H1 (cell line): ENCODE measurements around the gene MTERF2. TPM values are rescaled to one million over a fixed set of nuclear protein-coding genes. Genes with fewer than 3 reads are reported as not detected.

Experiments used
- CTCF ChIA-PET: fragments of 300-600 bp; sonication (Branson Sonifier 250); formaldehyde crosslinking; loops from one replicate; lab custom pipeline; 2021; ENCODE audit not compliant: partially characterized antibody; lab: Charles Lee
- POLR2A ChIA-PET: fragments of 300-600 bp; sonication (Branson Sonifier 250); formaldehyde crosslinking; loops from one replicate; lab custom pipeline; 2021; ENCODE audit warnings: inconsistent platforms; ENCODE audit not compliant: partially characterized antibody; lab: Charles Lee
- DNase-seq, 2 experiments: peaks; one replicate each; pipeline versions ENCODE4 v3.0.0 to v3.0.0-alpha.2; 2010 to 2022; ENCODE audit warnings: low spot score in 2 of 2, low read depth in 1 of 2, mixed read lengths in 1 of 2
- FAIRE-seq: peaks from 2 replicates; lab custom pipeline; 2011; peaks lifted over from hg19 to GRCh38; lab: Jason Lieb, UNC
- H2AFZ ChIP-seq: 2 replicates; pipeline ENCODE4 v1.8.1; 2012; ENCODE audit warnings: low read length, inconsistent platforms
- H2AK5ac ChIP-seq: 2 replicates; pipeline ENCODE4 v1.6.1; 2013; ENCODE audit warnings: low read depth, low read length
- H2BK120ac ChIP-seq: replicated peaks from 2 replicates; pipeline ENCODE3; 2013; ENCODE audit warnings: low read depth, low read length, inconsistent platforms
- H2BK12ac ChIP-seq: 2 replicates; pipeline ENCODE4 v1.6.1; 2013; ENCODE audit warnings: low read depth, low read length
- H2BK15ac ChIP-seq: 2 replicates; pipeline ENCODE4 v1.6.1; 2013; ENCODE audit warnings: low read length
- H2BK20ac ChIP-seq: 2 replicates; pipeline ENCODE4 v1.6.1; 2013; ENCODE audit warnings: low read length
- H2BK5ac ChIP-seq: 2 replicates; pipeline ENCODE4 v1.6.1; 2013; ENCODE audit warnings: low read depth, low read length
- H3K14ac ChIP-seq: 2 replicates; pipeline ENCODE4 v1.6.1; 2013; ENCODE audit warnings: inconsistent platforms; ENCODE audit not compliant: insufficient read length
- H3K18ac ChIP-seq: 2 replicates; pipeline ENCODE4 v1.6.1; 2013; ENCODE audit warnings: low read length; ENCODE audit errors: extremely low read depth
- H3K23ac ChIP-seq: 2 replicates; pipeline ENCODE4 v1.6.1; 2013; ENCODE audit warnings: inconsistent platforms; ENCODE audit not compliant: insufficient read length
- H3K23me2 ChIP-seq: 2 replicates; pipeline ENCODE4 v1.6.1; 2013; ENCODE audit warnings: low read depth, low read length
- H3K27ac ChIP-seq: 2 replicates; pipeline ENCODE4 v1.6.1; 2011; ENCODE audit warnings: low read depth, low read length, inconsistent platforms
- H3K27me3 ChIP-seq, 4 experiments: replicated peaks in 1 of 4; 1 replicate in 1 of 4; 2 replicates in 3 of 4; pipeline versions ENCODE4 v1.6.1 to v1.8.1; 2011 to 2013; ENCODE audit warnings: low read length in 3 of 4, mild to moderate bottlenecking in 3 of 4, inconsistent platforms in 2 of 4, mixed read lengths in 2 of 4, moderate library complexity in 1 of 4; ENCODE audit not compliant: control insufficient read depth in 3 of 4, insufficient read depth in 3 of 4; ENCODE audit errors: extremely low read depth in 1 of 4
- H3K36me3 ChIP-seq, 4 experiments: 2 replicates each; pipeline versions ENCODE4 v1.6.1 to v1.8.1; 2011 to 2013; ENCODE audit warnings: mild to moderate bottlenecking in 4 of 4, low read length in 3 of 4, moderate library complexity in 2 of 4, control low read depth in 1 of 4, inconsistent platforms in 1 of 4; ENCODE audit not compliant: insufficient read depth in 4 of 4, control insufficient read depth in 2 of 4
- H3K4ac ChIP-seq: replicated peaks from 2 replicates; pipeline ENCODE3; 2013; ENCODE audit warnings: low read length, low read depth, mixed read lengths, inconsistent platforms; ENCODE audit not compliant: insufficient read length
- H3K4me1 ChIP-seq, 4 experiments: replicated peaks in 1 of 4; 1 replicate in 1 of 4; 2 replicates in 3 of 4; pipeline versions ENCODE4 v1.6.1 to v1.8.1; 2011 to 2013; ENCODE audit warnings: low read length in 3 of 4, inconsistent platforms in 2 of 4, mixed read lengths in 1 of 4; ENCODE audit not compliant: insufficient read depth in 4 of 4, control insufficient read depth in 3 of 4
- H3K4me2 ChIP-seq, 2 experiments: 2 replicates each; pipeline versions ENCODE4 v1.6.1 to v1.8.1; 2011 to 2013; ENCODE audit warnings: low read depth in 2 of 2, low read length in 2 of 2, control low read depth in 1 of 2, inconsistent platforms in 1 of 2, mild to moderate bottlenecking in 1 of 2; ENCODE audit not compliant: insufficient read depth in 1 of 2
- H3K4me3 ChIP-seq, 4 experiments: fragments of 200-600, 300-600 bp in 1 of 4; sonication (generic), shearing (Covaris generic), sonication (Bioruptor Twin) in 1 of 4; 2 replicates each; pipeline versions ENCODE4 v1.5.1 to v1.8.1; 2011 to 2016; ENCODE audit warnings: low read length in 4 of 4, low read depth in 3 of 4, control low read depth in 2 of 4, inconsistent platforms in 2 of 4, mild to moderate bottlenecking in 2 of 4, mixed read lengths in 1 of 4, moderate library complexity in 1 of 4; ENCODE audit not compliant: insufficient read depth in 2 of 4; ENCODE audit errors: extremely low read depth in 1 of 4
- H3K56ac ChIP-seq: replicated peaks from 2 replicates; pipeline ENCODE3; 2013; ENCODE audit warnings: low read depth, mild to moderate bottlenecking, mixed read lengths, low read length, inconsistent platforms; ENCODE audit not compliant: insufficient read length
- H3K79me1 ChIP-seq: 2 replicates; pipeline ENCODE4 v1.6.1; 2013; ENCODE audit warnings: low read depth, low read length, control low read depth
- H3K79me2 ChIP-seq, 2 experiments: 2 replicates each; pipeline versions ENCODE4 v1.6.1 to v1.8.1; 2012 to 2013; ENCODE audit warnings: low read length in 2 of 2, mild to moderate bottlenecking in 2 of 2, inconsistent platforms in 1 of 2; ENCODE audit not compliant: insufficient read depth in 2 of 2, control insufficient read depth in 1 of 2
- H3K9ac ChIP-seq, 4 experiments: replicated peaks in 1 of 4; 1 replicate in 1 of 4; 2 replicates in 3 of 4; pipeline versions ENCODE4 v1.6.1 to v1.8.1; 2011 to 2013; ENCODE audit warnings: low read depth in 3 of 4, low read length in 3 of 4, control low read depth in 2 of 4, mild to moderate bottlenecking in 2 of 4, moderate library complexity in 2 of 4, inconsistent platforms in 1 of 4; ENCODE audit errors: extremely low read depth in 1 of 4
- H3K9me3 ChIP-seq, 2 experiments: 2 replicates each; pipeline versions ENCODE4 v1.6.1 to v1.8.1; 2012 to 2013; ENCODE audit warnings: mild to moderate bottlenecking in 2 of 2, moderate library complexity in 2 of 2, control low read depth in 1 of 2, inconsistent platforms in 1 of 2, low read depth in 1 of 2, low read length in 1 of 2, mixed read lengths in 1 of 2; ENCODE audit not compliant: insufficient read depth in 2 of 2
- H4K20me1 ChIP-seq, 2 experiments: replicated peaks in 1 of 2; 2 replicates each; pipeline versions ENCODE3 to v1.8.1; 2011 to 2013; ENCODE audit warnings: inconsistent platforms in 2 of 2, low read length in 2 of 2, mild to moderate bottlenecking in 1 of 2; ENCODE audit not compliant: insufficient read depth in 2 of 2, control insufficient read depth in 1 of 2
- H4K5ac ChIP-seq: 2 replicates; pipeline ENCODE4 v1.6.1; 2013; ENCODE audit warnings: low read length, low read depth, mixed read lengths, inconsistent platforms; ENCODE audit not compliant: insufficient read length
- H4K8ac ChIP-seq: 2 replicates; pipeline ENCODE4 v1.8.0; 2013; ENCODE audit warnings: mild to moderate bottlenecking, moderate library complexity, low read length, inconsistent platforms; ENCODE audit not compliant: insufficient read depth; ENCODE audit errors: extremely low read depth
- H4K91ac ChIP-seq: replicated peaks from 2 replicates; pipeline ENCODE3; 2013; ENCODE audit warnings: low read length, mixed read lengths, inconsistent platforms; ENCODE audit not compliant: insufficient read length
- SP2 ChIP-seq: IDR thresholded peaks from 2 replicates; pipeline ENCODE4 v1.6.1; 2012; ENCODE audit warnings: mild to moderate bottlenecking, low read length, inconsistent platforms
- TAF7 ChIP-seq: optimal IDR thresholded peaks from 2 replicates; pipeline ENCODE3; 2011; ENCODE audit warnings: low read depth, mild to moderate bottlenecking, inconsistent platforms, low read length, moderate library complexity, borderline replicate concordance
- WGBS, 2 experiments: shearing (Covaris generic) in 1 of 2; methylation state at CpG; one replicate each; pipeline versions ENCODE4 v1.1.6 to v1.1.7; 2013 to 2015; ENCODE audit warnings: low lambda C conversion rate in 2 of 2, mixed read lengths in 2 of 2, inconsistent platforms in 1 of 2, low coverage in 1 of 2, missing lambda C conversion rate in 1 of 2; ENCODE audit not compliant: insufficient replicate concordance in 2 of 2, insufficient coverage in 1 of 2, insufficient read length in 1 of 2; ENCODE audit errors: extremely low coverage in 1 of 2, missing lambda C conversion rate in 1 of 2; 5-methylcytosine and 5-hydroxymethylcytosine counted together
- polyA plus RNA-seq, 7 experiments: library from polyadenylated mRNA; depleted of rRNA in 3 of 7; stranded (reverse) in 5 of 7; unstranded in 2 of 7; fragments of >200 nt in 5 of 7; fragments of 200-250 nt in 2 of 7; gene quantifications; 1 replicate in 5 of 7; 2 replicates in 1 of 7; 4 replicates in 1 of 7; pipeline versions ENCODE4 v1.2.1 to v1.2.3, GENCODE V29; 2011 to 2013; ENCODE audit warnings: missing spikeins in 2 of 7, mixed read lengths in 2 of 7
- total RNA-seq: library from RNA; stranded (reverse); fragmentation: NEBNext Ultra II Directional; extraction: Animal tissue kit (Norgen Biotek cat#: 25700); gene quantifications from 2 replicates; pipeline ENCODE4 v1.2.1, GENCODE V29; 2021
- TF ChIP-seq, protein P1 (sequence below): IDR thresholded peaks from 2 replicates; pipeline ENCODE4 v1.6.1; 2012; ENCODE audit warnings: inconsistent platforms
- TF ChIP-seq, protein P2 (sequence below): IDR thresholded peaks from 2 replicates; pipeline ENCODE4 v1.6.1; 2012; ENCODE audit warnings: inconsistent platforms

Gene MTERF2
- total and polyA plus RNA-seq, 2 of the 8 experiments (the other 6 are each of a cell fraction or from before 2014, with no cell fraction given): 2.8 to 7.1 TPM

DNA sequence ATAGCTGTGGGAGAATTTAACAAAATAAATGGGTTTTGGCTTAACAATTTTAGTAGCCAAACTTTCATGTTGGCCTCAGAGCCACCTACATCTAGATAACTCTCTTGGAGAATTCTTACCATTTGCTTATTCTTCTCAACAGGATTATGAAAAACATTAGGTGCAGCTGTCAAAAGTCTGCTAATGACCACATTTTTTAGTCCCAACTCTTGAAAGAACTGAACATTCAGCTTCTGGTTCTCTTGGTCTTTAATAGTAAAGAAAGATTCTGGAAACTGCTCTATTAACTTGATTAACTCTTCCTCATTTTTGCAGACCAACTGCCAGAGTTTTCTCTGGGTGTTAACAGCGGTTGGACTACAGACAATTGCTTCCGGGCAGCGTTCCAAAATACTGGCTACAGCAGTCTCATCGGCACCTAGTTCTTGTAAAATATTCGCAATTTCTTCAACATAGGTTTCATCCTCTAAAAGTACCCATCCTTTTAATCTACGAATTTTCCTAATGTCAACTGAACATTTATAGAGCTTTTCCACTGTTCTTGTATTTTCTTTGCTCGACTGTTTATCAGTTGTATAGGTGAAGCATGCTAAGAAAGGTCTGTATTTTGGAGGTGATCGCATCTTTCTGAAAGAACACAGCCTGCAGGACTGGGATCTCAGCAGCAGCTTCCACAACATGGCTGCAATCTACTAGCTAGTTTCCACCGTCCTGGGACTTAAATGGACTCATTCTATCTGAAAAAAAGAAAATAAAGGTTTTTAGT lies 8.7 kb downstream of the MTERF2 start:
- Histone ChIP-seq H3K79me2 (no peaks in the 10 kb centered on the region), H3K9ac (no peak overlapping the region), H2BK12ac (no peak overlapping the region), H3K4me1 (no peaks in the 10 kb centered on the region), H2BK15ac (no peak overlapping the region), H3K4ac (no peak overlapping the region), H3K36me3 (no peaks in the 10 kb centered on the region; a peak in 1 of 8 replicates), H3K4me2 (no peak overlapping the region), H4K5ac (no peak overlapping the region), H3K18ac (no peak overlapping the region), H3K27me3 (no peaks in the 10 kb centered on the region), H3K23ac (no peak overlapping the region), H4K20me1 (no peaks in the 10 kb centered on the region), H2AK5ac (no peak overlapping the region), H3K4me3 (no peak overlapping the region), H4K91ac (no peak overlapping the region), H3K56ac (no peak overlapping the region), H3K23me2 (no peaks in the 10 kb centered on the region), H2BK120ac (no peak overlapping the region), H3K79me1 (no peaks in the 10 kb centered on the region), H3K27ac (no peak overlapping the region), H2BK5ac (no peak overlapping the region), H2BK20ac (no peak overlapping the region), H3K9me3 (no peaks in the 10 kb centered on the region), H3K14ac (no peak overlapping the region), H4K8ac (no peak overlapping the region), H2AFZ (no peak overlapping the region)
- WGBS, 2 experiments: 91% methylated on average over 9 of the region's 9 CpGs; no CpG with 5 or more reads in 1 of the 2 experiments
- no peak for DNase-seq
- ChIA-PET CTCF (interaction anchor here (1.6 kb wide), 1 partner anchor 35 kb away, joined by 3 read pairs; no protein-coding TSS in a partner anchor), POLR2A (interaction anchor here (2.2 to 3.2 kb wide), 2 partner anchors 9 to 22 kb away, joined by 5 to 11 read pairs; partner anchors contain the start of genes MTERF2 and TMEM263)
- FAIRE-seq: no peak
- TF ChIP-seq, protein P1, sequence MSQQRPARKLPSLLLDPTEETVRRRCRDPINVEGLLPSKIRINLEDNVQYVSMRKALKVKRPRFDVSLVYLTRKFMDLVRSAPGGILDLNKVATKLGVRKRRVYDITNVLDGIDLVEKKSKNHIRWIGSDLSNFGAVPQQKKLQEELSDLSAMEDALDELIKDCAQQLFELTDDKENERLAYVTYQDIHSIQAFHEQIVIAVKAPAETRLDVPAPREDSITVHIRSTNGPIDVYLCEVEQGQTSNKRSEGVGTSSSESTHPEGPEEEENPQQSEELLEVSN: no peak
- TF ChIP-seq SP2 (no peak), TAF7 (no peak)
- TF ChIP-seq, protein P2, sequence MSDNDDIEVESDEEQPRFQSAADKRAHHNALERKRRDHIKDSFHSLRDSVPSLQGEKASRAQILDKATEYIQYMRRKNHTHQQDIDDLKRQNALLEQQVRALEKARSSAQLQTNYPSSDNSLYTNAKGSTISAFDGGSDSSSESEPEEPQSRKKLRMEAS: no peak
